Osteoblast (primary cell): ENCODE results near the gene ZGRF1. TPM values are rescaled to one million over a fixed set of nuclear protein-coding genes. Genes with fewer than 3 reads are reported as not detected.
"Not testable (repeated sequence)": the region's sequence is repeated elsewhere in the genome, so short reads cannot be mapped to it uniquely, and the experiment has no call there.

Source experiments
- DNase-seq: peaks from one replicate; pipeline ENCODE4 v3.0.0; 2011; ENCODE audit warnings: low spot score, mixed read lengths; ENCODE audit not compliant: insufficient read length; ENCODE audit errors: missing footprints
- H2AFZ ChIP-seq: 2 replicates; pipeline ENCODE4 v1.6.0; 2011; ENCODE audit warnings: mild to moderate bottlenecking, low read length
- H3K27ac ChIP-seq: 2 replicates; pipeline ENCODE4 v1.5.1; 2011; ENCODE audit warnings: mild to moderate bottlenecking, low read depth, low read length, moderate library complexity
- H3K27me3 ChIP-seq: 2 replicates; pipeline ENCODE4 v1.6.0; 2012; ENCODE audit warnings: mild to moderate bottlenecking, control low read depth, inconsistent platforms, low read length, moderate library complexity; ENCODE audit not compliant: insufficient read depth
- H3K36me3 ChIP-seq: 2 replicates; pipeline ENCODE4 v1.5.1; 2011; ENCODE audit warnings: mild to moderate bottlenecking, low read length, control low read depth, moderate library complexity; ENCODE audit not compliant: insufficient read depth
- H3K4me1 ChIP-seq: 2 replicates; pipeline ENCODE4 v1.5.1; 2011; ENCODE audit warnings: mild to moderate bottlenecking, low read length, control low read depth, moderate library complexity; ENCODE audit not compliant: insufficient read depth
- H3K4me2 ChIP-seq: 2 replicates; pipeline ENCODE4 v1.6.0; 2011; ENCODE audit warnings: mild to moderate bottlenecking, low read length; ENCODE audit not compliant: insufficient read depth
- H3K4me3 ChIP-seq: fragments of 200-600 bp; sonication (generic); 3 replicates; pipeline ENCODE4 v1.5.1; 2012; ENCODE audit warnings: mild to moderate bottlenecking, low read length, inconsistent platforms; ENCODE audit not compliant: insufficient read depth
- H3K79me2 ChIP-seq: 2 replicates; pipeline ENCODE4 v1.6.0; 2012; ENCODE audit warnings: mild to moderate bottlenecking, low read length, control low read depth, inconsistent platforms; ENCODE audit not compliant: insufficient read depth
- H3K9me3 ChIP-seq: 2 replicates; pipeline ENCODE4 v1.5.1; 2011; ENCODE audit warnings: low read depth, low read length, control low read depth
- H4K20me1 ChIP-seq: 2 replicates; pipeline ENCODE4 v1.6.0; 2012; ENCODE audit warnings: mild to moderate bottlenecking, low read length, control low read depth; ENCODE audit not compliant: insufficient read depth
- total RNA-seq: library from RNA; depleted of rRNA; stranded (reverse); fragments of >200 nt; gene quantifications from 2 replicates; pipeline ENCODE4 v1.2.3, GENCODE V29; 2012
- TF ChIP-seq, protein P1 (sequence below): IDR thresholded peaks from 2 replicates; pipeline ENCODE4 v1.5.1; 2011; ENCODE audit warnings: mild to moderate bottlenecking, low read depth, low read length, moderate library complexity; ENCODE audit errors: extremely low read depth

The ZGRF1 gene
- total RNA-seq, 1 donor, result 5.8 TPM

DNA sequence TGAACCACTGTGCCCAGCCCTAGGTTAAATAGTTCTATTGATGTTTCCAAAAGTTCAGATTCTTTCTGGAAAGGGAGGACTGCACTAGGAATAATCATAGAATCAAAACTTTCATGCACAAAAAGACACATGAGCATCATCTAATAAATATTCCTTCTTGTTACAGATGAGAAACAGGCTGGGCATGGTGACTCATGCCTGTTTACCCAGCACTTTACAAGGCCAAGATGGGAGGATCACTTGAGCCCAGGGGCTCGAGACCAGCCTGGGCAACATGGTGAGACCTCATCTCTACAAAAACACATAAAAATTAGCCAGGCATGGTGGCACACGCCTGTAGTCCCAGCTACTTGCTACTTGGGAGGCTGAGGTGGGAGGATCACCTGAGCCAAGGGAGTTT is 27.9 kb upstream of the ZGRF1 start:
- Histone ChIP-seq H2AFZ (no peak overlapping the region), H3K4me2 (no peak overlapping the region), H4K20me1 (no peaks in the 10 kb centered on the region), H3K9me3 (no peaks in the 10 kb centered on the region), H3K27me3 (no peaks in the 10 kb centered on the region), H3K79me2 (no peaks in the 10 kb centered on the region), H3K27ac (no peak overlapping the region), H3K4me3 (no peak overlapping the region), H3K4me1 (no peaks in the 10 kb centered on the region), H3K36me3 (peaks cover 3% of the 10 kb centered on the region)
- DNase-seq, result no peak
- TF ChIP-seq, protein P1, sequence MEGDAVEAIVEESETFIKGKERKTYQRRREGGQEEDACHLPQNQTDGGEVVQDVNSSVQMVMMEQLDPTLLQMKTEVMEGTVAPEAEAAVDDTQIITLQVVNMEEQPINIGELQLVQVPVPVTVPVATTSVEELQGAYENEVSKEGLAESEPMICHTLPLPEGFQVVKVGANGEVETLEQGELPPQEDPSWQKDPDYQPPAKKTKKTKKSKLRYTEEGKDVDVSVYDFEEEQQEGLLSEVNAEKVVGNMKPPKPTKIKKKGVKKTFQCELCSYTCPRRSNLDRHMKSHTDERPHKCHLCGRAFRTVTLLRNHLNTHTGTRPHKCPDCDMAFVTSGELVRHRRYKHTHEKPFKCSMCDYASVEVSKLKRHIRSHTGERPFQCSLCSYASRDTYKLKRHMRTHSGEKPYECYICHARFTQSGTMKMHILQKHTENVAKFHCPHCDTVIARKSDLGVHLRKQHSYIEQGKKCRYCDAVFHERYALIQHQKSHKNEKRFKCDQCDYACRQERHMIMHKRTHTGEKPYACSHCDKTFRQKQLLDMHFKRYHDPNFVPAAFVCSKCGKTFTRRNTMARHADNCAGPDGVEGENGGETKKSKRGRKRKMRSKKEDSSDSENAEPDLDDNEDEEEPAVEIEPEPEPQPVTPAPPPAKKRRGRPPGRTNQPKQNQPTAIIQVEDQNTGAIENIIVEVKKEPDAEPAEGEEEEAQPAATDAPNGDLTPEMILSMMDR, result no peak

DNA sequence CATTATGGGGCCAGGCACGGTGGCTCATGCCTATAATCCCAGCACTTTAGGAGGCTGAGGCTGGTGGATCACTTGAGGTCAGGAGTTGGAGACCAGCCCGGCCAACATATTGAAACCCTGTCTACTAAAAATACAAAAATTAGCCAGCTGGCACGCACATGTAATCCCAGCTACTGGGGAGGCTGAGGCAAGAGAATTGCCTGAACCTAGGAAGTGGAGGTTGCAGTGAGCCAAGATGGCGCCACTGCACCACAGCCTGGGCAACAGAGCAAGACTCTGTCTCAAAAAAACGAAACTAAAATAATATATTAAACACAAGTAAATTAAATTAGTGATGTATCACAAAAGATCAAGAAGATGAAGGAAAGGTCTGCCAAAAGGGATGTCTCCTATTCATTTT is 19.4 kb upstream of the ZGRF1 start:
- not testable (repeated sequence) for H3K4me2 ChIP-seq, H3K27ac ChIP-seq, H3K27me3 ChIP-seq, DNase-seq, H3K4me1 ChIP-seq, H3K9me3 ChIP-seq, H3K79me2 ChIP-seq, H2AFZ ChIP-seq, H3K4me3 ChIP-seq, H4K20me1 ChIP-seq
- peaks cover 32% of the 10 kb centered on the region for H3K36me3 ChIP-seq

DNA sequence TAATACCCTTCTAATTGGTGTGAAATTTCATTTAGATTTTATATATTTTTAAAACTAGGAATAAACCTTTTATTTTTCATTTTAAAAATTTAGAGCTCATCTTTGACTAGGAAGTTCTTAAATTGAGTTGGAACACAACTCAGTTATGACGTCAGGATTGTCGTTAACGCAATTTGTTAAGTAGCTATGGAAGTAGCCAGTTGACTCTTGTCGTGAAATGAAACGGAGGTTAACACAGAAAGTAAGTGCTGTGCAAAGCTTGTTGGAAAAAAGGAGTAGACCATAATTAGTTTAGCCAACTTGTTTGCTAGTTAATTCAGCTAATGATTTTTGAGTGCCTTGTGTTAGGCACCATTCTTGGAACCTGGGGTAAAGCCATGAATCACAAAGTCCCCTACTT is 18.6 kb upstream of the ZGRF1 start:
- no peak overlapping the region for H3K4me2 ChIP-seq
- no peak overlapping the region for H3K4me3 ChIP-seq
- TF ChIP-seq, protein P1, result no peak

DNA sequence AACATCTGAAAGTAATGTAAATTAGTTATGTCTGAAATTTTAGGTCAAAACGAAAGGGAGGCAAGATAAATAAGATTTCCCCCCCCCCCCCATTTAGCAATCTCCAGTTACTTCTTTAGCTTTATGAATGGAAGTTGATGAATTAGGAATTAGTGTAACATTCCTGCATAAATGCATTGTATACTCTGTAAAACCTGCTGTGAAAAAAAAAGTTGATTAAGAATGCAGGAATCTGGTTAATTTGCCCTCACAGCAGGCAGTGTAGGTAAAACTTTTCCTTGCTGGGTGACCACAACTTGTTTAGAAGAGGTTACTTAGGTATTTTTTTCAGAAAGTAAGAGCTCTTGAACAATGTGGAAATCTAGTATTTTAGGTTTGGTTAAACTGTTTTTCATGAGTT is 15.5 kb upstream of the ZGRF1 start:
- H3K27me3 ChIP-seq, result no peaks in the 10 kb centered on the region
- no peaks in the 10 kb centered on the region for H3K79me2 ChIP-seq
- TF ChIP-seq, protein P1, result no peak
- no peaks in the 10 kb centered on the region for H4K20me1 ChIP-seq
- no peaks in the 10 kb centered on the region for H3K9me3 ChIP-seq
- no peak overlapping the region for H2AFZ ChIP-seq
- DNase-seq, result no peak
- H3K4me1 ChIP-seq, result peaks cover 6% of the 10 kb centered on the region
- H3K36me3 ChIP-seq, result peaks cover 47% of the 10 kb centered on the region
- no peak overlapping the region for H3K4me3 ChIP-seq
- H3K27ac ChIP-seq, result no peak overlapping the region
- H3K4me2 ChIP-seq, result no peak overlapping the region

More for the DNA sequence above, 18.6 kb upstream of the ZGRF1 start:
- Histone ChIP-seq H4K20me1 (no peaks in the 10 kb centered on the region), H3K27me3 (no peaks in the 10 kb centered on the region), H2AFZ (no peak overlapping the region), H3K9me3 (no peaks in the 10 kb centered on the region), H3K36me3 (peaks cover 41% of the 10 kb centered on the region), H3K4me1 (no peaks in the 10 kb centered on the region), H3K27ac (no peak overlapping the region), H3K79me2 (no peaks in the 10 kb centered on the region)
- no peak for DNase-seq
